GM21390 (cell line): ENCODE data around the gene AMZ2.

ENCODE experiments used
- ATAC-seq: cut with Tn5 transposase; IDR thresholded peaks from one replicate; pipeline ENCODE4 v1.9.1; 2021; ENCODE audit not compliant: unreplicated experiment

AMZ2 gene

GRCh38 chr17:68290268-68290954 is 42.6 kb downstream of the AMZ2 start:
- no peak for ATAC-seq

DNA sequence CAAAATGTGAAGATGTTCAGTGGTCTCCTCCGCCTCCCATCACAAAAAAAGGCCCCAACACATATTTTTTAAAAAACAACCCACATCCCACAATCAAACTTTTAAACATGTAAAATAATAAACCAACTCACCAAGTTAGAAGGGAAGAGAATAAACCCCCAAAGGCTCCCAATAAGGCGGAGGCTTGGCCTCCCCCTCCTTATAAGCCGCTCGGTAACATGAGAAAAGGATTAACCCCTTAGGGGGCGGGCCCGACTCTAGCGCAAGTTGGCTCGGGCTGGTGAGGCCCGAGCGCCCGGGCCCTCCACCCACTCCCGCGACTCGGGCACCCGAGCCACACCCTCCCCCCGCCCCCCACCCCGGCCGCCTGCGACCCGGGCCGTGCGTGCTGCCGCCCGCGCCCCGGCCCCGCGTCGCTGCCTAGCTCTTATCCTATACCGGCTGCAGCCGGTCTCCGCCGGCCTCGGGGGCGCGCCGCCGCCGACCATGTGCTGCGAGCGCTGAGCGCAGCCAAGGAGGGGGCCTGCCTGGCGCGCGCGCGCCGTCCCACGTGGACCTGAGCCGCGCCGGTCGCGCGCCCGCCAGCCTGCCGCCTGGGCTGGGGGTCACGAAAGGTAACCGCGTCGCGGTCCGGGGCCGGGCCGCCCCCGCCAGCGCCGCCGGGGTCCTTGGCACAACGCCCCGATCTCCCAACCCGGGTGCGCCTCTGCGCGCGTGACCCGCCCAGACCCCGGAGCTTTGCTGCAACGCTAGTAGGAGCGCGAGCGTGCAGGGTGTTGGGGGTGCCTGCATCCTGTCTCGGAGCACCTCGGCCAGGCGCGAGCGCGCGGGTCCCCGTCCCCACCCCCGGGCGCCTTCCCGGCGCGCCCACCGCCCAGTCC is 43.4 kb downstream of the AMZ2 start, which contains the start of the genes ARSG and SLC16A6:
TSS of gene ARSG (plus strand) at position 541 of the 881 bp plus-strand sequence. CDS start 15,999 bp downstream, outside the sequence.
TSS of gene SLC16A6 (minus strand) at position 173 of the 881 bp plus-strand sequence. CDS start 12,807 bp downstream, outside the sequence.
- ATAC-seq: peak; percentile 50

GRCh38 chr17:68291836-68292688 is 44.2 kb downstream of the AMZ2 start:
- peak; percentile 62 for ATAC-seq

DNA sequence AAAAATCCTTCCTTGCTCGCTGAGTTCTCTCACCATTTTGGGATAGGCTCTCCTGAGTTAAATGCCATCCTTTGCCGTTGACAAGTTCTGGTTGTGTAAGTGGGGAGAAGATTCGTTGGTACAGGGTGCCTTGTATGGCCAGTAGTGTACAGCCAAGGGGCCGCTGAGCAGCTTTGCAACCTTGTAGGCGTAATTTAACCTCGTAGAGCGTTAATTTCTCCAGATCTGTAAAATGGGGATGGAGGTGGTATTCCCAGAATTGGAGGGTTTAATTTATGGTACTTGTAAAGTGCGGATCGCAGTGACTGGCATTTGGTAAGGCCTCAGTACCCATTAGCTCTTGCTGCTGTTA is 44.8 kb downstream of the AMZ2 start:
- no peak for ATAC-seq

- no peak for ATAC-seq
These were observed 45.8 kb downstream of the AMZ2 start for GRCh38 chr17:68293490-68294195.

GRCh38 chr17:68294196-68294555 is 46.3 kb downstream of the AMZ2 start:
- no peak for ATAC-seq

- no peak for ATAC-seq
These were observed 46.8 kb downstream of the AMZ2 start for GRCh38 chr17:68294617-68295016.

- no peak for ATAC-seq
These were observed 47.2 kb downstream of the AMZ2 start for GRCh38 chr17:68295086-68295485.

DNA sequence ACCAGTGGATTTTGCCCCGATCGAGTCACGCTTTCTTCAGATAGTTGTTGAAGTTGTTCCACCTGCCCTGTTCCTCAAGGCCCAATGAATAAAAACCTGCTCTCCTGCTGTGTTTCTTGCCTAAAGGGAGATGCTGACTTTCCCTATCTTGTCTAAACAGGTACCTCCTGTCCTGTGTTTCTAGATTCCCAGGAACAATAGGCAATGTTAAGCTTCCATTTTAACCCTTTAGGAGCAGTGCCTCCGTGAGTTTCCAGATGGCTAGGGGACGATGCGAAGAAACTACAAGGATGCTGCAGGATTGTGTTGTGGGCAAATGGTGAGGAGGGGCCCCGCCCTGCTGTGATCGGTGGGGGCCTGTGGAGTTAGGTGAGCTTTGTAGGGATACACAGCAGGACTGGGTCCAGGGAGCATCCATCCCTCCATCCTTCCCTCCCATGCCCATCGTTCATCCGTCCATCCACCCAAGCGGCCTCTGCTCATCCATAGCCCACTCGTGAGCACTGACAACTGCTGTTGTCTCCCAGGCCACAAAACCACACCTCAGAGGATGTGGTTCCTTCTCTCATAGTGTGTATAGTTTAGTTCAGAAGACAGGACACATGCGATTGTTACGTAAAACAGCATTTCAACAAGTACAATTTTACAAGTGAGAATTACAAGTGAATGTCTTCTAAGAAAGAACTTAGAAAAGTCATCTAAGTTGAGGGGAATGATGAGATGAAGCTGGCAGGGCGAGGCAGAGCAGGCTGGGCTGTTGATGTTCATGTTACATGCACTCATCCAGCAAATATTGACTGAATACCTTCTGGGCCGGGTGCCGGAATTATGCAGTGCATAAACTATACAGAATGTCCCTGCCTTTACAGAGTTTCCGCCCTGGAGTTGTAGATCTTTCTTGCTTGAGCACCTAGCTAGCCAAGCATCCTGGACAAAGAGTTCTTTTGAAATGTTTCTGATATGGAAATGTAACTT is 48.7 kb downstream of the AMZ2 start:
- no peak for ATAC-seq

GRCh38 chr17:68297195-68297594 is 49.4 kb downstream of the AMZ2 start:
- no peak for ATAC-seq

GRCh38 chr17:68298601-68299000 is 50.8 kb downstream of the AMZ2 start:
- no peak for ATAC-seq

DNA sequence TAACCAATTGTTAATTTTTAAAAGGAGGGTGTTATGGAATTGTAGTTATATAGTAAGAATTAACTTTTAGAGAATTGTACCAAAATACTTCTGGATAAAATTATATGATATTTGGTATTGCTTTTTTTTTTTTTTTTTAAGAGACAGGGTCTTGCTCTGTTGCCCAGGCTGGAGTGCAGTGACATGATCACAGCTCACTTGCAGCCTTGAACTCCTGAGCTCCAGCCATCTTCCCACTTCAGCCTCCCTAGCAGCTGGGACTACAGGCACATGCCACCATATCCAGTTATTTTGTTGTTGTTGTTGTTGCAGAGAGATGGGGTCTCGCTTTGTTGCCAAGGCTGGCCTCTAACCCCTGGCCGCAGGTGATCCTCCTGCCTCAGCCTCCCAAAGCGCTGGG is 52.0 kb downstream of the AMZ2 start:
- no peak for ATAC-seq

DNA sequence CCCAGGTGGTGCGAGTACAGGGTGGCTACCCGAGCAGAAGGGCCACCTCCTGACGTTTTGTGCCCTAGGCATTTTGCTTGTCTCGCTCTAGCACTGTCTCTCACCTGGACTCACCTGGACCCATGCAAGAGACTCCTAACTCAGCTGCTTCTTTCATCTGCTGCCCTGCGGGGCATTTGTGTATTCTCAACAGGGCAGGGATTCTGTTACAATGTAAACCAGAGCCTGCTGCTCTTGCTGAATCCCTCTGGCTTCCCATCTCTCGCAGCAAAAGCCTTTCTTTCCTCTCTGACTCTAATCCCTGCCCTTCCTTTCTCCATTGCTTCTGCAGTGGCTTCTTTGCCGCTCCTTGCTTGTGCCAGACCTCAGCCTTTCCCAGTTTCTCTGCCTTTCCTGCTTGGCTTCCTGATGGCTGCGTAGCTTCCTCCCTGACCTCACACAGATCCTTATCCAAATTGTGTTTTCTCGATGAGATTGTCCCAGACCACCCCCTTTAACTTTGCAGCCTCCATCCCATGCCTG is 53.7 kb downstream of the AMZ2 start:
- no peak for ATAC-seq

DNA sequence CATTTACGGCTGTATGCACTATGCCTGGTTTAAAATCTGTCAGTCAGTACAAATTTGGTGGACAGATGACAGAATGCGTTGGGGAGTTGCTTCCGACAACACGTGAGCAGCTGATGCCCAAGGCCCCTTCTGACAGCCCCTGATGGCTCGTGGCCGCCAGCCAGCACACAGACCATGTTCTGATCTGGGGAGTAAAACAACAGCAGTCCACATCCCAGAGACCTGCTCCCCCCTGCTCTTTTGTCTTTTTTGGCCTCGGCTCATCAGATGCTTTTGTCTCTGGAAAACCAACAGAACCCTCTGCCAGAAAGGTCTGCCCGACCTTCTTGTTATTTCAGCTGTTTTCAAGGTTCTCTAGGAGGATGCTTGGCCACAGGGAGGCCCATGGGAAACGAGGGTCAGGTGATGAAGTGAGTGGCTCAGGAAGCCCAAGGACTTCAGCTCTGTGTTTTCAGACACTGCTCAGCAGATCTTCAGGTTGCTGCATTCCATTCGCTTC is 54.3 kb downstream of the AMZ2 start:
- ATAC-seq: no peak

- no peak for ATAC-seq
These were observed 54.8 kb downstream of the AMZ2 start for GRCh38 chr17:68302666-68303065.

DNA sequence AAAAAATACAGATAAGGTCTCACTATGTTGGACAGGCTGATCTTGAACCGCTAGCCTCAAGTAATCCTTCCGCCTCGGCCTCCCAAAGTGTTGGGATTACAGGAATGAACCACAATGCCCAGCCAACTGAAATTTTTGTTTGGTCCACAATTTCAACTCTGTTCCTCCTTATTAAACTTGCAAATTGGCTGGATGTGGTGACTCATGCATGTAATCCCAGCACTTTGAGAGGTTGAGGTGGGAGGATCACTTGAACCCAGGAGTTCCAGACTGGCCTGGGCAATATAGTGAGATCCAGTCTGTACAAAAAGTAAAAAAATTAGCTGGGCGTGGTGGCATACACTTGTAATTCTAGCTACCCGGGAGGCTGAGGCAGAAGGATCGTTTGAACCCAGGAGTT is 56.9 kb downstream of the AMZ2 start:
- no peak for ATAC-seq

GRCh38 chr17:68305142-68305541 is 57.3 kb downstream of the AMZ2 start:
- ATAC-seq: no peak
